ENCODE results near the gene RHEBL1. TPM values are rescaled to one million over a fixed set of nuclear protein-coding genes. Genes with fewer than 3 reads are reported as not detected.
A peak's percentile ranks its signal among the peaks of the same experiment; 100 is the strongest.

Gene RHEBL1
- polyA plus RNA-seq, 1 experiment, result 0.51 TPM

- H3K4me3 ChIP-seq (ENCODE audit: low read depth, low read length), result peak overlapping the region; percentile 83
- TF ChIP-seq CTCF (IDR thresholded peaks at IDR 0.05; ENCODE audit: low read depth, low read length), result no peak
- H3K9me3 ChIP-seq (ENCODE audit: control insufficient read depth, insufficient read depth, low read length), result no peaks in the 10 kb centered on the region; the same call in 1 of the 2 replicates
- CTCF ChIA-PET, result interaction anchor here (1.3 to 1.8 kb wide), 3 partner anchors 14 to 72 kb away, joined by 4 to 6 read pairs (median 4); no protein-coding TSS in a partner anchor
- no peak overlapping the region for H3K27ac ChIP-seq (ENCODE audit: low read depth, low read length)
- DNase-seq (ENCODE audit: low read depth, low spot score), result no peak
- H3K27me3 ChIP-seq (ENCODE audit: control insufficient read depth, insufficient read depth, low read length), result no peaks in the 10 kb centered on the region
- POLR2A ChIA-PET, result interaction anchor here (1.3 kb wide), 1 partner anchor 74 kb away, joined by 4 read pairs; the partner anchor contains the start of gene TUBA1B
Observed at GRCh38 chr12:49057888-49058287, 11.9 kb downstream of the RHEBL1 start.

- Histone ChIP-seq H3K27ac (ENCODE audit: low read depth, low read length) (no peak overlapping the region), H3K27me3 (ENCODE audit: control insufficient read depth, insufficient read depth, low read length) (no peaks in the 10 kb centered on the region), H3K4me3 (ENCODE audit: low read depth, low read length) (peak overlapping the region; percentile 83), H3K9me3 (ENCODE audit: control insufficient read depth, insufficient read depth, low read length) (no peaks in the 10 kb centered on the region; the same call in 1 of the 2 replicates)
- POLR2A ChIA-PET, result interaction anchor here (0.6 to 1.7 kb wide), 3 partner anchors 15 to 75 kb away, joined by 3 to 4 read pairs (median 4); partner anchors contain the start of gene TUBA1B
- no peak for TF ChIP-seq CTCF (IDR thresholded peaks at IDR 0.05; ENCODE audit: low read depth, low read length)
- CTCF ChIA-PET, result interaction anchor here (0.5 to 3.1 kb wide), 4 partner anchors 8 to 97 kb away, joined by 3 to 12 read pairs (median 4); no protein-coding TSS in a partner anchor
- DNase-seq (ENCODE audit: low read depth, low spot score), result peak; percentile 49
Observed at GRCh38 chr12:49055978-49056754, 13.6 kb downstream of the RHEBL1 start.

- no peak for DNase-seq (ENCODE audit: low read depth, low spot score)
- Histone ChIP-seq H3K4me3 (ENCODE audit: low read depth, low read length) (no peak overlapping the region), H3K27ac (ENCODE audit: low read depth, low read length) (no peak overlapping the region), H3K9me3 (ENCODE audit: control insufficient read depth, insufficient read depth, low read length) (no peaks in the 10 kb centered on the region; the same call in 1 of the 2 replicates), H3K27me3 (ENCODE audit: control insufficient read depth, insufficient read depth, low read length) (no peaks in the 10 kb centered on the region)
- POLR2A ChIA-PET, result interaction anchor here (1.0 to 1.7 kb wide), 2 partner anchors 14 to 76 kb away, joined by 4 read pairs; partner anchors contain the start of gene TUBA1B
- CTCF ChIA-PET, result interaction anchor here (1.8 to 3.1 kb wide), 2 partner anchors 9 to 11 kb away, joined by 6 to 12 read pairs; no protein-coding TSS in a partner anchor
- no peak for TF ChIP-seq CTCF (IDR thresholded peaks at IDR 0.05; ENCODE audit: low read depth, low read length)
Observed at GRCh38 chr12:49055092-49055491, 14.7 kb downstream of the RHEBL1 start.

- ChIA-PET POLR2A (interaction anchor here (1.7 kb wide), 1 partner anchor 13 kb away, joined by 4 read pairs; no protein-coding TSS in a partner anchor), CTCF (interaction anchor here (1.8 to 3.1 kb wide), 2 partner anchors 9 to 11 kb away, joined by 6 to 12 read pairs; no protein-coding TSS in a partner anchor)
- DNase-seq (ENCODE audit: low read depth, low spot score), result no peak
- H3K27ac ChIP-seq (ENCODE audit: low read depth, low read length), result no peak overlapping the region
- no peaks in the 10 kb centered on the region; the same call in 1 of the 2 replicates for H3K9me3 ChIP-seq (ENCODE audit: control insufficient read depth, insufficient read depth, low read length)
- no peak overlapping the region for H3K4me3 ChIP-seq (ENCODE audit: low read depth, low read length)
- H3K27me3 ChIP-seq (ENCODE audit: control insufficient read depth, insufficient read depth, low read length), result no peaks in the 10 kb centered on the region
- no peak for TF ChIP-seq CTCF (IDR thresholded peaks at IDR 0.05; ENCODE audit: low read depth, low read length)
Observed at GRCh38 chr12:49054524-49054923, 15.3 kb downstream of the RHEBL1 start.
